GM23338 (cell line): Measurements from ENCODE around the gene TMCC1.

Source experiments
- CREB1 ChIP-seq: fragments of 250-450 bp; sonication (Bioruptor Pico); IDR thresholded peaks from 2 replicates; pipeline ENCODE4 v1.5.0; 2020; ENCODE audit warnings: low read depth, mild to moderate bottlenecking, moderate library complexity
- EZH2 ChIP-seq: fragments of 200-600 bp; sonication (generic); IDR thresholded peaks from one replicate; pipeline ENCODE4 v1.8.0; 2017; ENCODE audit warnings: antibody characterized with exemption, mild to moderate bottlenecking, low read depth; ENCODE audit not compliant: unreplicated experiment
- EZH2phosphoT487 ChIP-seq: fragments of 200-600 bp; sonication (generic); IDR thresholded peaks from one replicate; pipeline ENCODE4 v1.8.1; 2018; ENCODE audit warnings: antibody characterized with exemption; ENCODE audit not compliant: unreplicated experiment
- JUNB ChIP-seq: IDR thresholded peaks from one replicate; pipeline ENCODE4 v1.6.1; 2016; ENCODE audit warnings: antibody characterized with exemption; ENCODE audit not compliant: unreplicated experiment
- NANOG ChIP-seq: IDR thresholded peaks from 2 replicates; pipeline ENCODE4 v1.6.1; 2016; ENCODE audit warnings: antibody characterized with exemption, borderline replicate concordance
- POLR2AphosphoS5 ChIP-seq: IDR thresholded peaks from 2 replicates; pipeline ENCODE4 v1.6.1; 2016; ENCODE audit warnings: antibody characterized with exemption, low read depth
- ZNF331 ChIP-seq: fragments of 250-450 bp; sonication (Bioruptor Pico); IDR thresholded peaks from 2 replicates; pipeline ENCODE4 v1.5.0; 2020; ENCODE audit warnings: low read depth, mild to moderate bottlenecking, moderate library complexity
- TF ChIP-seq, protein P1 (sequence below), 2 experiments: fragments of 200-600 bp in 1 of 2; sonication (generic) in 1 of 2; conservative IDR thresholded peaks; 2 replicates each; pipeline versions ENCODE4 v1.5.1 to v1.6.1; 2016 to 2017; ENCODE audit warnings: antibody characterized with exemption in 2 of 2, low read depth in 2 of 2, mild to moderate bottlenecking in 2 of 2, moderate library complexity in 1 of 2
- TF ChIP-seq, protein P2 (sequence below): IDR thresholded peaks from one replicate; pipeline ENCODE4 v1.6.1; 2018; ENCODE audit warnings: antibody characterized with exemption; ENCODE audit not compliant: unreplicated experiment

DNA sequence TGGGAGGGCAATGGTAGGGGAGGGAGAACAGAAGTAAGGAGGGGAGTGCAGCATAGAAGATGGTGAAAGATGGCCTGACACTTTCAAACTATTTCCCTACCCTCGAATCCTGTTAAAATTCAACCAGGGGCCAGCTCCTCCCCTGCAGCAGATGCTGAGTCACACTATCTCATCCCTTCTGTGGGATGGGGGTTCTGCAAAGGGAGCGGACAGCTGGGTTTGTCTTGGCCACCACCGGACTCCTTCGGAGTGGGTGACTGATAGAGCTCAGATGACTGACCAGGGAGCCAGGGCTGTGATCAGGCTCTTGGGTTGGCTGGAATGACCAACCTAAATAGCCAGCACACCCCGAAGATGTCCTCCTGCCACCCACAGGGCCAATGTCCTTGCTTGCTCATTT lies 33.6 kb upstream of the TMCC1 start:
- TF ChIP-seq POLR2AphosphoS5 (no peak), EZH2phosphoT487 (no peak), JUNB (no peak), CREB1 (no peak), EZH2 (no peak), NANOG (no peak), ZNF331 (no peak)
- TF ChIP-seq, protein P1, sequence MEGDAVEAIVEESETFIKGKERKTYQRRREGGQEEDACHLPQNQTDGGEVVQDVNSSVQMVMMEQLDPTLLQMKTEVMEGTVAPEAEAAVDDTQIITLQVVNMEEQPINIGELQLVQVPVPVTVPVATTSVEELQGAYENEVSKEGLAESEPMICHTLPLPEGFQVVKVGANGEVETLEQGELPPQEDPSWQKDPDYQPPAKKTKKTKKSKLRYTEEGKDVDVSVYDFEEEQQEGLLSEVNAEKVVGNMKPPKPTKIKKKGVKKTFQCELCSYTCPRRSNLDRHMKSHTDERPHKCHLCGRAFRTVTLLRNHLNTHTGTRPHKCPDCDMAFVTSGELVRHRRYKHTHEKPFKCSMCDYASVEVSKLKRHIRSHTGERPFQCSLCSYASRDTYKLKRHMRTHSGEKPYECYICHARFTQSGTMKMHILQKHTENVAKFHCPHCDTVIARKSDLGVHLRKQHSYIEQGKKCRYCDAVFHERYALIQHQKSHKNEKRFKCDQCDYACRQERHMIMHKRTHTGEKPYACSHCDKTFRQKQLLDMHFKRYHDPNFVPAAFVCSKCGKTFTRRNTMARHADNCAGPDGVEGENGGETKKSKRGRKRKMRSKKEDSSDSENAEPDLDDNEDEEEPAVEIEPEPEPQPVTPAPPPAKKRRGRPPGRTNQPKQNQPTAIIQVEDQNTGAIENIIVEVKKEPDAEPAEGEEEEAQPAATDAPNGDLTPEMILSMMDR (conservative IDR thresholded peaks at IDR 0.05; ENCODE audit: low read depth in 2 of 2) = no peak
- TF ChIP-seq, protein P2, sequence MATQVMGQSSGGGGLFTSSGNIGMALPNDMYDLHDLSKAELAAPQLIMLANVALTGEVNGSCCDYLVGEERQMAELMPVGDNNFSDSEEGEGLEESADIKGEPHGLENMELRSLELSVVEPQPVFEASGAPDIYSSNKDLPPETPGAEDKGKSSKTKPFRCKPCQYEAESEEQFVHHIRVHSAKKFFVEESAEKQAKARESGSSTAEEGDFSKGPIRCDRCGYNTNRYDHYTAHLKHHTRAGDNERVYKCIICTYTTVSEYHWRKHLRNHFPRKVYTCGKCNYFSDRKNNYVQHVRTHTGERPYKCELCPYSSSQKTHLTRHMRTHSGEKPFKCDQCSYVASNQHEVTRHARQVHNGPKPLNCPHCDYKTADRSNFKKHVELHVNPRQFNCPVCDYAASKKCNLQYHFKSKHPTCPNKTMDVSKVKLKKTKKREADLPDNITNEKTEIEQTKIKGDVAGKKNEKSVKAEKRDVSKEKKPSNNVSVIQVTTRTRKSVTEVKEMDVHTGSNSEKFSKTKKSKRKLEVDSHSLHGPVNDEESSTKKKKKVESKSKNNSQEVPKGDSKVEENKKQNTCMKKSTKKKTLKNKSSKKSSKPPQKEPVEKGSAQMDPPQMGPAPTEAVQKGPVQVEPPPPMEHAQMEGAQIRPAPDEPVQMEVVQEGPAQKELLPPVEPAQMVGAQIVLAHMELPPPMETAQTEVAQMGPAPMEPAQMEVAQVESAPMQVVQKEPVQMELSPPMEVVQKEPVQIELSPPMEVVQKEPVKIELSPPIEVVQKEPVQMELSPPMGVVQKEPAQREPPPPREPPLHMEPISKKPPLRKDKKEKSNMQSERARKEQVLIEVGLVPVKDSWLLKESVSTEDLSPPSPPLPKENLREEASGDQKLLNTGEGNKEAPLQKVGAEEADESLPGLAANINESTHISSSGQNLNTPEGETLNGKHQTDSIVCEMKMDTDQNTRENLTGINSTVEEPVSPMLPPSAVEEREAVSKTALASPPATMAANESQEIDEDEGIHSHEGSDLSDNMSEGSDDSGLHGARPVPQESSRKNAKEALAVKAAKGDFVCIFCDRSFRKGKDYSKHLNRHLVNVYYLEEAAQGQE = no peak
